ENCODE results near the gene SETX. TPM values are rescaled to one million over a fixed set of nuclear protein-coding genes. Genes with fewer than 3 reads are reported as not detected.

Gene SETX
- total and polyA plus RNA-seq, 2 of the 13 experiments (the other 11 are each of a cell fraction or from before 2014, with no cell fraction given): 13.2 to 39.0 TPM

GRCh38 chr9:132283165-132283564 is 71.6 kb downstream of the SETX start:
- Histone ChIP-seq H3K4me2 (ENCODE audit: low read depth, low read length) (no peak overlapping the region), H3K9me3 (ENCODE audit: low read length) (no peaks in the 10 kb centered on the region), H3K36me3 (replicated peaks in 1 of 2; ENCODE audit: control insufficient read depth in 1 of 2, insufficient read depth in 2 of 2, low read length in 2 of 2) (peaks cover 20 to 77% of the 10 kb centered on the region in 2 experiments), H4K20me1 (ENCODE audit: insufficient read depth, low read length) (no peaks in the 10 kb centered on the region), H3K27ac (ENCODE audit: extremely low read length, insufficient read depth, low read length) (no peak overlapping the region), H3K79me2 (ENCODE audit: insufficient read depth, low read length) (no peaks in the 10 kb centered on the region), H3K4me3 (replicated peaks in 1 of 3; ENCODE audit: insufficient read depth in 1 of 3, low read depth in 2 of 3, low read length in 3 of 3) (no peak overlapping the region), H3K4me1 (ENCODE audit: insufficient read depth, low read length) (peaks cover 12% of the 10 kb centered on the region), H3K27me3 (ENCODE audit: control insufficient read depth in 1 of 2, insufficient read depth in 2 of 2, low read length in 2 of 2) (no peaks in the 10 kb centered on the region), H3K9ac (ENCODE audit: insufficient read depth, low read depth, low read length) (no peak overlapping the region), H2AFZ (ENCODE audit: low read length) (no peak overlapping the region)
- ChIA-PET POLR2A (no interaction called here), CTCF (ENCODE audit: low intra/inter-chr PET ratio, low total read pairs) (no interaction called here)
- BruUV-seq (replicated peaks): no TSS peak
- ATAC-seq (no peak), FAIRE-seq (no peak), DNase-seq (ENCODE audit: low spot score) (no peak)
- in situ Hi-C loops (cut with HindIII; ENCODE audit: extremely low pct_ligation_motif_present, low pct_unique_long_range_greater_than_20kb) (no loop called here), intact Hi-C loops (cut with micrococcal nuclease; ENCODE audit: unreplicated experiment) (no loop called here)
- 67% methylated on average over 4 of the region's 4 CpGs for WGBS (ENCODE audit: low lambda C conversion rate)
- TF ChIP-seq ZNF142 (CRISPR knock-in tag; IDR thresholded peaks at IDR 0.05): no peak
- TF ChIP-seq KLF13 (CRISPR knock-in tag; IDR thresholded peaks at IDR 0.05): no peak
- no peak for TF ChIP-seq ZNF761 (CRISPR knock-in tag; conservative IDR thresholded peaks at IDR 0.05)
- TF ChIP-seq RXRB (CRISPR knock-in tag; IDR thresholded peaks at IDR 0.05; ENCODE audit: borderline replicate concordance): 0 out of 2 replicates have a peak, but pooled peaks have one; percentile 25
- TF ChIP-seq SALL1 (CRISPR knock-in tag; IDR thresholded peaks at IDR 0.05): peak; percentile 45; the same call in 1 of the 2 replicates
- TF ChIP-seq ZNF562 (CRISPR knock-in tag; IDR thresholded peaks at IDR 0.05; ENCODE audit: borderline replicate concordance): no peak
- TF ChIP-seq SPEN (CRISPR knock-in tag; IDR thresholded peaks at IDR 0.05; ENCODE audit: low read depth): no peak
- no peak for TF ChIP-seq FOXP1 (IDR thresholded peaks at IDR 0.05)
- TF ChIP-seq FOXP1 (CRISPR knock-in tag; IDR thresholded peaks at IDR 0.05): 0 out of 2 replicates have a peak, but pooled peaks have one; percentile 11
- TF ChIP-seq NCOA2 (CRISPR knock-in tag; IDR thresholded peaks at IDR 0.05): 0 out of 2 replicates have a peak, but pooled peaks have one; percentile 15
- no peak for TF ChIP-seq SSRP1 (CRISPR knock-in tag; IDR thresholded peaks at IDR 0.05)
- TF ChIP-seq HOXD1 (CRISPR knock-in tag; IDR thresholded peaks at IDR 0.05): peak; percentile 70; the same call in 1 of the 2 replicates
- TF ChIP-seq NR2F6 (IDR thresholded peaks at IDR 0.05): peak; percentile 69
- TF ChIP-seq NR2F6 (CRISPR knock-in tag; IDR thresholded peaks at IDR 0.05): peak; percentile 44; the same call in 1 of the 2 replicates
- TF ChIP-seq HNF4A (CRISPR knock-in tag; IDR thresholded peaks at IDR 0.05): peak; percentile 12; the same call in 1 of the 2 replicates
- TF ChIP-seq ARID3A (IDR thresholded peaks at IDR 0.05; ENCODE audit: low read depth, low read length): 0 out of 2 replicates have a peak, but pooled peaks have one; percentile 24
- TF ChIP-seq FOXP4 (CRISPR knock-in tag; IDR thresholded peaks at IDR 0.05): no peak
- 0 out of 2 replicates have a peak, but pooled peaks have one; percentile 12 for TF ChIP-seq GATAD2A (CRISPR knock-in tag; IDR thresholded peaks at IDR 0.05)
